SK-N-SH (cell line): Measurements from ENCODE around the gene NTSR1. TPM values are rescaled to one million over a fixed set of nuclear protein-coding genes. Genes with fewer than 3 reads are reported as not detected.

Source experiments
- CTCF ChIA-PET: fragments of 300-600, 350-600 bp; formaldehyde crosslinking; extraction: SDS; loops from one replicate; lab custom pipeline; 2021; lab: Yijun Ruan, JAX
- POLR2A ChIA-PET: fragments of 350-600 bp; sonication (Branson Sonifier 250); formaldehyde crosslinking; extraction: SDS; loops from one replicate; lab custom pipeline; 2020; ENCODE audit warnings: antibody characterized with exemption, inconsistent platforms; lab: Yijun Ruan, JAX
- DNase-seq: peaks from one replicate; pipeline ENCODE4 v3.0.0; 2012
- H2AFZ ChIP-seq: fragments of 200-600 bp; sonication (generic); 2 replicates; pipeline ENCODE4 v1.8.1; 2016; ENCODE audit warnings: antibody characterized with exemption, mild to moderate bottlenecking, low read depth
- H3F3A ChIP-seq: fragments of 200-600 bp; sonication (generic); replicated peaks from 2 replicates; pipeline ENCODE3; 2016; ENCODE audit warnings: antibody characterized with exemption, mild to moderate bottlenecking; ENCODE audit not compliant: insufficient read depth
- H3K27ac ChIP-seq, 2 experiments: fragments of 200-500 bp in 1 of 2; fragments of 200-600 bp in 1 of 2; sonication (Bioruptor generic) in 1 of 2; sonication (generic), shearing (Covaris generic) in 1 of 2; 2 replicates each; pipeline versions ENCODE4 v1.5.1 to v1.6.1; 2014 to 2016; ENCODE audit warnings: low read depth in 2 of 2, inconsistent platforms in 1 of 2, low read length in 1 of 2, mild to moderate bottlenecking in 1 of 2, mixed read lengths in 1 of 2
- H3K27me3 ChIP-seq: fragments of 200-600 bp; sonication (generic), shearing (Covaris generic); 2 replicates; pipeline ENCODE4 v1.6.1; 2016; ENCODE audit warnings: mixed run types; ENCODE audit not compliant: insufficient read depth
- H3K36me3 ChIP-seq, 2 experiments: fragments of 200-500 bp in 1 of 2; fragments of 200-600 bp in 1 of 2; sonication (Bioruptor generic) in 1 of 2; sonication (generic) in 1 of 2; replicated peaks in 1 of 2; 2 replicates each; pipeline versions ENCODE3 to v1.5.1; 2014 to 2016; ENCODE audit warnings: low read length in 1 of 2, mild to moderate bottlenecking in 1 of 2; ENCODE audit not compliant: insufficient read depth in 2 of 2, control insufficient read depth in 1 of 2
- H3K4me1 ChIP-seq, 2 experiments: fragments of 200-500 bp in 1 of 2; fragments of 200-600 bp in 1 of 2; sonication (Bioruptor generic) in 1 of 2; sonication (generic), shearing (Covaris generic) in 1 of 2; 2 replicates each; pipeline versions ENCODE4 v1.5.1 to v1.6.1; 2014 to 2016; ENCODE audit warnings: low read depth in 1 of 2, low read length in 1 of 2, mixed run types in 1 of 2; ENCODE audit not compliant: insufficient read depth in 2 of 2, control insufficient read depth in 1 of 2
- H3K4me2 ChIP-seq: fragments of 200-600 bp; sonication (generic), shearing (Covaris generic); 2 replicates; pipeline ENCODE4 v1.6.1; 2017; ENCODE audit warnings: mixed run types
- H3K4me3 ChIP-seq, 2 experiments: fragments of 200-500 bp in 1 of 2; fragments of 200-600 bp in 1 of 2; sonication (Bioruptor generic) in 1 of 2; sonication (generic), shearing (Covaris generic) in 1 of 2; 2 replicates each; pipeline versions ENCODE4 v1.5.1 to v1.8.1; 2014 to 2016; ENCODE audit warnings: low read depth in 2 of 2, inconsistent platforms in 1 of 2, low read length in 1 of 2, mild to moderate bottlenecking in 1 of 2, mixed read lengths in 1 of 2, moderate library complexity in 1 of 2
- H3K79me2 ChIP-seq: fragments of 200-600 bp; sonication (generic); 2 replicates; pipeline ENCODE4 v1.8.1; 2017; ENCODE audit warnings: mild to moderate bottlenecking; ENCODE audit not compliant: insufficient read depth
- H3K9ac ChIP-seq: fragments of 200-600 bp; sonication (generic); 2 replicates; pipeline ENCODE4 v1.6.1; 2017; ENCODE audit warnings: mixed run types
- H3K9me2 ChIP-seq: fragments of 200-600 bp; sonication (generic); 2 replicates; pipeline ENCODE4 v1.6.1; 2017; ENCODE audit warnings: mixed run types
- H3K9me3 ChIP-seq: fragments of 200-600 bp; sonication (generic); 2 replicates; pipeline ENCODE4 v1.6.1; 2017; ENCODE audit warnings: mixed run types, mild to moderate bottlenecking, moderate library complexity
- H4K20me1 ChIP-seq: fragments of 200-600 bp; sonication (generic); 2 replicates; pipeline ENCODE4 v1.6.1; 2017; ENCODE audit warnings: mild to moderate bottlenecking, mixed run types; ENCODE audit not compliant: insufficient read depth
- CTCF ChIP-seq: fragments of 200-600 bp; sonication (generic); IDR thresholded peaks from 2 replicates; pipeline ENCODE4 v1.6.1; 2017; ENCODE audit warnings: antibody characterized with exemption, mild to moderate bottlenecking, moderate library complexity
- ELF1 ChIP-seq: IDR thresholded peaks from 2 replicates; pipeline ENCODE4 v1.4.0; 2012
- EP300 ChIP-seq, 2 experiments: IDR thresholded peaks; 2 replicates each; pipeline versions ENCODE4 v1.4.0 to v1.6.1; 2012; ENCODE audit warnings: borderline replicate concordance in 1 of 2, low read depth in 1 of 2, low read length in 1 of 2
- FOXM1 ChIP-seq: IDR thresholded peaks from 2 replicates; pipeline ENCODE4 v1.4.0; 2012; ENCODE audit warnings: low read depth, mild to moderate bottlenecking
- IRF3 ChIP-seq: fragments of 150-350 bp; IDR thresholded peaks from 2 replicates; pipeline ENCODE4 v1.6.1; 2016; ENCODE audit warnings: mild to moderate bottlenecking, low read depth, low read length
- MAX ChIP-seq: IDR thresholded peaks from 2 replicates; pipeline ENCODE4 v1.4.0; 2012; ENCODE audit warnings: low read depth
- MEF2A ChIP-seq: IDR thresholded peaks from 2 replicates; pipeline ENCODE4 v1.4.0; 2012; ENCODE audit warnings: low read depth, borderline replicate concordance
- MXI1 ChIP-seq: IDR thresholded peaks from 2 replicates; pipeline ENCODE4 v1.6.1; 2012; ENCODE audit warnings: mild to moderate bottlenecking, low read depth, low read length, improper control_type of control experiment
- NFIC ChIP-seq: IDR thresholded peaks from 2 replicates; pipeline ENCODE4 v1.4.0; 2012; ENCODE audit warnings: borderline replicate concordance
- POLR2AphosphoS5 ChIP-seq: IDR thresholded peaks from 2 replicates; pipeline ENCODE4 v1.6.1; 2012; ENCODE audit warnings: low read depth, low read length
- RAD21 ChIP-seq: IDR thresholded peaks from 2 replicates; pipeline ENCODE4 v1.6.1; 2012; ENCODE audit warnings: mild to moderate bottlenecking, low read length
- RFX5 ChIP-seq: IDR thresholded peaks from 2 replicates; pipeline ENCODE4 v1.6.1; 2012; ENCODE audit warnings: mild to moderate bottlenecking, improper control_type of control experiment, low read length
- RXRA ChIP-seq: IDR thresholded peaks from 2 replicates; pipeline ENCODE4 v1.4.0; 2012; ENCODE audit warnings: low read depth, mild to moderate bottlenecking, borderline replicate concordance
- SMC3 ChIP-seq: IDR thresholded peaks from 2 replicates; pipeline ENCODE4 v1.6.1; 2012; ENCODE audit warnings: low read depth, low read length, improper control_type of control experiment
- TCF12 ChIP-seq: IDR thresholded peaks from 2 replicates; pipeline ENCODE4 v1.4.0; 2012
- USF1 ChIP-seq: IDR thresholded peaks from 2 replicates; pipeline ENCODE4 v1.4.0; 2012; ENCODE audit warnings: low read depth, borderline replicate concordance
- USF2 ChIP-seq: fragments of 150-350 bp; IDR thresholded peaks from 2 replicates; pipeline ENCODE4 v1.6.1; 2017; ENCODE audit warnings: antibody characterized with exemption, low read length, low read depth, borderline replicate concordance
- ZBTB33 ChIP-seq: IDR thresholded peaks from 2 replicates; pipeline ENCODE4 v1.4.0; 2012; ENCODE audit warnings: low read depth, borderline replicate concordance
- WGBS: methylation state at CpG from one replicate; pipeline ENCODE4 v1.1.6; 2017; ENCODE audit warnings: low lambda C conversion rate; 5-methylcytosine and 5-hydroxymethylcytosine counted together
- polyA plus RNA-seq, 3 experiments: library from polyadenylated mRNA; depleted of rRNA; stranded (reverse); fragments of >200 nt; gene quantifications; 2 replicates each; pipeline ENCODE4 v1.2.3, GENCODE V29; 2012

The NTSR1 gene
- polyA plus RNA-seq, 1 of the 3 experiments (the other 2 are of a cell fraction), result 8.2 TPM

GRCh38 chr20:62692801-62693523, 15.7 kb upstream of the NTSR1 start (continued):
- TF ChIP-seq CTCF (no peak), MXI1 (no peak)

- H3K36me3 ChIP-seq, result no peaks in the 10 kb centered on the region
- POLR2A ChIA-PET, result interaction anchor here (1.1 kb wide), 1 partner anchor 19 kb away, joined by 4 read pairs; no protein-coding TSS in a partner anchor
- 54% methylated on average over 5 of the region's 10 CpGs for WGBS
- no peak for DNase-seq
- H4K20me1 ChIP-seq, result no peaks in the 10 kb centered on the region
- no peaks in the 10 kb centered on the region for H3F3A ChIP-seq
- H3K9me3 ChIP-seq, result no peaks in the 10 kb centered on the region
- no peak overlapping the region for H3K4me2 ChIP-seq
- no peak overlapping the region for H2AFZ ChIP-seq
- CTCF ChIA-PET, result interaction anchor here (0.7 to 2.9 kb wide), 6 partner anchors 13 to 98 kb away, joined by 3 to 17 read pairs (median 4); no protein-coding TSS in a partner anchor
- H3K9me2 ChIP-seq, result no peaks in the 10 kb centered on the region
- H3K27me3 ChIP-seq, result no peaks in the 10 kb centered on the region
- no peaks in the 10 kb centered on the region for H3K79me2 ChIP-seq
- no peak for TF ChIP-seq RFX5
- no peak for TF ChIP-seq USF1
- peaks cover 0 to 16% of the 10 kb centered on the region in 2 experiments; a peak in 2 of 4 replicates for H3K4me1 ChIP-seq
- no peak overlapping the region for H3K4me3 ChIP-seq
- no peak overlapping the region for H3K27ac ChIP-seq
- H3K9ac ChIP-seq, result no peak overlapping the region
Measured at GRCh38 chr20:62693524-62693922, 15.1 kb upstream of the NTSR1 start.

- ChIA-PET POLR2A (interaction anchor here (1.1 kb wide), 1 partner anchor 20 kb away, joined by 4 read pairs; no protein-coding TSS in a partner anchor), CTCF (interaction anchor here (0.7 to 2.9 kb wide), 8 partner anchors 12 to 97 kb away, joined by 3 to 17 read pairs (median 4); no protein-coding TSS in a partner anchor)
- TF ChIP-seq ELF1, result no peak
- no peak for TF ChIP-seq IRF3
- no peak for TF ChIP-seq ZBTB33
- TF ChIP-seq TCF12, result no peak
- TF ChIP-seq POLR2AphosphoS5, result no peak
- no peak for TF ChIP-seq RFX5
- no peak for TF ChIP-seq RXRA
- no peak for TF ChIP-seq MEF2A
- no peak for TF ChIP-seq FOXM1
- no peak for TF ChIP-seq NFIC
- no peak for TF ChIP-seq MXI1
- no peak for TF ChIP-seq RAD21
- no peak for TF ChIP-seq SMC3
- TF ChIP-seq MAX, result no peak
- no peak for TF ChIP-seq EP300 (IDR thresholded peaks at IDR 0.05; ENCODE audit: borderline replicate concordance in 1 of 2, low read depth in 1 of 2, low read length in 1 of 2)
- TF ChIP-seq USF2, result no peak
Measured at GRCh38 chr20:62694106-62694505, 14.5 kb upstream of the NTSR1 start.

More at GRCh38 chr20:62694106-62694505, 14.5 kb upstream of the NTSR1 start:
- WGBS, result 74% methylated on average over 5 of the region's 10 CpGs
- no peak for DNase-seq
- Histone ChIP-seq H3K9me3 (no peaks in the 10 kb centered on the region), H3K79me2 (no peaks in the 10 kb centered on the region), H3F3A (no peaks in the 10 kb centered on the region), H3K27me3 (no peaks in the 10 kb centered on the region), H3K4me1 (peaks cover 0 to 16% of the 10 kb centered on the region in 2 experiments; a peak in 2 of 4 replicates), H2AFZ (no peak overlapping the region), H3K9ac (no peak overlapping the region), H3K9me2 (no peaks in the 10 kb centered on the region), H4K20me1 (no peaks in the 10 kb centered on the region), H3K4me3 (no peak overlapping the region), H3K36me3 (no peaks in the 10 kb centered on the region), H3K27ac (no peak overlapping the region), H3K4me2 (no peak overlapping the region)
